HepG2 (cell line): ENCODE results near the gene RNGTT. TPM values are rescaled to one million over a fixed set of nuclear protein-coding genes. Genes with fewer than 3 reads are reported as not detected.

Experiments
- ARID2 ChIP-seq: sonication (generic); formaldehyde crosslinking; IDR thresholded peaks from 2 replicates; pipeline ENCODE4 v1.8.1; 2022; ENCODE audit warnings: mild to moderate bottlenecking, missing genetic modification reagents, borderline replicate concordance
- ATRX ChIP-seq: sonication (generic); formaldehyde crosslinking; IDR thresholded peaks from 2 replicates; pipeline ENCODE4 v1.4.0; 2020; ENCODE audit warnings: missing genetic modification reagents, borderline replicate concordance
- EP300 ChIP-seq, 3 experiments: sonication (generic) in 1 of 3; formaldehyde crosslinking in 1 of 3; IDR thresholded peaks; 2 replicates each; pipeline versions ENCODE4 v1.5.1 to v1.6.1; 2011 to 2020; ENCODE audit warnings: low read depth in 2 of 3, low read length in 2 of 3, borderline replicate concordance in 1 of 3, improper control_type of control experiment in 1 of 3, mild to moderate bottlenecking in 1 of 3, missing genetic modification reagents in 1 of 3, moderate library complexity in 1 of 3
- HDAC6 ChIP-seq: fragments of 200-600 bp; sonication (generic); IDR thresholded peaks from 2 replicates; pipeline ENCODE4 v1.7.0; 2017; ENCODE audit warnings: mild to moderate bottlenecking, antibody characterized with exemption, low read length, low read depth
- HOXA9 ChIP-seq: sonication (generic); formaldehyde crosslinking; IDR thresholded peaks from 2 replicates; pipeline ENCODE4 v1.8.1; 2022; ENCODE audit warnings: missing genetic modification reagents, mild to moderate bottlenecking, moderate library complexity, borderline replicate concordance
- KLF13 ChIP-seq: sonication (generic); formaldehyde crosslinking; IDR thresholded peaks from 2 replicates; pipeline ENCODE4 v1.4.0; 2020; ENCODE audit warnings: mild to moderate bottlenecking, missing genetic modification reagents
- KLF16 ChIP-seq, 2 experiments: sonication (generic) in 1 of 2; formaldehyde crosslinking in 1 of 2; IDR thresholded peaks; 2 replicates each; pipeline versions ENCODE4 v1.6.1 to v1.8.0; 2016 to 2023; ENCODE audit warnings: missing genetic modification reagents in 2 of 2, missing compliant biosample characterization in 1 of 2
- MTA3 ChIP-seq: sonication (generic); formaldehyde crosslinking; IDR thresholded peaks from 2 replicates; pipeline ENCODE4 v1.4.0; 2020; ENCODE audit warnings: missing genetic modification reagents
- NRL ChIP-seq: sonication (generic); formaldehyde crosslinking; IDR thresholded peaks from 2 replicates; pipeline ENCODE4 v1.5.0; 2020; ENCODE audit warnings: missing genetic modification reagents, mild to moderate bottlenecking, moderate library complexity, borderline replicate concordance
- PATZ1 ChIP-seq: sonication (generic); formaldehyde crosslinking; IDR thresholded peaks from 2 replicates; pipeline ENCODE4 v1.4.0; 2020; ENCODE audit warnings: missing genetic modification reagents
- PCBP2 ChIP-seq: fragments of 200-400 bp; formaldehyde crosslinking; optimal IDR thresholded peaks from 2 replicates; pipeline ENCODE3; 2018; ENCODE audit warnings: low read length, low read depth; ENCODE audit not compliant: poor library complexity, severe bottlenecking
- PRPF4 ChIP-seq: fragments of 200-400 bp; formaldehyde crosslinking; IDR thresholded peaks from 2 replicates; pipeline ENCODE4 v1.6.1; 2016; ENCODE audit warnings: low read length, low read depth; ENCODE audit not compliant: poor library complexity, severe bottlenecking
- SKI ChIP-seq: fragments of 450-650 bp; IDR thresholded peaks from one replicate; pipeline ENCODE4 v1.6.1; 2018; ENCODE audit warnings: mild to moderate bottlenecking; ENCODE audit not compliant: partially characterized antibody
- SRSF4 ChIP-seq: fragments of 200-400 bp; formaldehyde crosslinking; IDR thresholded peaks from one replicate; pipeline ENCODE4 v1.6.1; 2018; ENCODE audit warnings: mild to moderate bottlenecking, low read depth, low read length, moderate library complexity; ENCODE audit not compliant: poor library complexity, severe bottlenecking
- ZNF224 ChIP-seq: sonication (generic); formaldehyde crosslinking; IDR thresholded peaks from 2 replicates; pipeline ENCODE4 v1.5.0; 2020; ENCODE audit warnings: mild to moderate bottlenecking, missing genetic modification reagents
- ZNF235 ChIP-seq: sonication (generic); formaldehyde crosslinking; IDR thresholded peaks from 2 replicates; pipeline ENCODE4 v1.8.1; 2023; ENCODE audit warnings: mild to moderate bottlenecking, missing genetic modification reagents, borderline replicate concordance
- ZNF276 ChIP-seq: sonication (generic); formaldehyde crosslinking; IDR thresholded peaks from 2 replicates; pipeline ENCODE4 v1.4.0; 2020; ENCODE audit warnings: mild to moderate bottlenecking, low read depth, missing genetic modification reagents
- ZNF34 ChIP-seq: sonication (generic); formaldehyde crosslinking; IDR thresholded peaks from 2 replicates; pipeline ENCODE4 v1.4.0; 2020; ENCODE audit warnings: mild to moderate bottlenecking, missing genetic modification reagents, borderline replicate concordance
- ZNF773 ChIP-seq: sonication (generic); formaldehyde crosslinking; IDR thresholded peaks from 2 replicates; pipeline ENCODE4 v1.4.0; 2020; ENCODE audit warnings: missing genetic modification reagents, borderline replicate concordance
- ZNF784 ChIP-seq: sonication (generic); formaldehyde crosslinking; IDR thresholded peaks from 2 replicates; pipeline ENCODE4 v1.5.1; 2020; ENCODE audit warnings: missing genetic modification reagents, mild to moderate bottlenecking, borderline replicate concordance
- ZNF788 ChIP-seq: sonication (generic); formaldehyde crosslinking; IDR thresholded peaks from 2 replicates; pipeline ENCODE4 v1.5.0; 2020; ENCODE audit warnings: mild to moderate bottlenecking, missing genetic modification reagents, borderline replicate concordance
- ZNF816 ChIP-seq: sonication (generic); formaldehyde crosslinking; IDR thresholded peaks from 2 replicates; pipeline ENCODE4 v1.8.0; 2022; ENCODE audit warnings: missing genetic modification reagents, mild to moderate bottlenecking, borderline replicate concordance
- ZZZ3 ChIP-seq: sonication (generic); formaldehyde crosslinking; IDR thresholded peaks from 2 replicates; pipeline ENCODE4 v1.4.0; 2020; ENCODE audit warnings: missing genetic modification reagents, mild to moderate bottlenecking, borderline replicate concordance
- polyA plus RNA-seq, 8 experiments: library from polyadenylated mRNA; depleted of rRNA in 3 of 8; stranded (reverse) in 7 of 8; unstranded in 1 of 8; fragments of >200 nt; fragmentation: Illumina TruSeq in 4 of 8; extraction: Trizol in 4 of 8; gene quantifications; 2 replicates each; pipeline versions ENCODE4 v1.2.1 to v1.2.3, GENCODE V29; 2011 to 2016; ENCODE audit warnings: low read depth in 4 of 8, missing spikeins in 1 of 8, mixed read lengths in 1 of 8; ENCODE audit not compliant: insufficient read depth in 1 of 8
- total RNA-seq, 5 experiments: library from RNA; depleted of rRNA; stranded (reverse); fragments of >200 nt; fragmentation: Illumina TruSeq; extraction: Trizol; gene quantifications; 2 replicates each; pipeline ENCODE4 v1.2.3, GENCODE V29; 2016; ENCODE audit warnings: low read depth in 1 of 5

Gene RNGTT
- total and polyA plus RNA-seq, 2 of the 13 experiments (the other 11 are each of a cell fraction or from before 2014, with no cell fraction given) = 6.0 to 22.6 TPM

- no peak for TF ChIP-seq ZZZ3 (CRISPR knock-in tag)
- TF ChIP-seq KLF16 (CRISPR knock-in tag; IDR thresholded peaks at IDR 0.05) = peak in 1 of 2 experiments; percentile 26; a peak in 1 of 4 replicates
- TF ChIP-seq ATRX (CRISPR knock-in tag) = no peak
- no peak for TF ChIP-seq SKI
- TF ChIP-seq HOXA9 (CRISPR knock-in tag) = no peak
- no peak for TF ChIP-seq MTA3 (CRISPR knock-in tag)
- no peak for TF ChIP-seq ZNF235 (CRISPR knock-in tag)
- no peak for TF ChIP-seq ZNF816 (CRISPR knock-in tag)
- no peak for TF ChIP-seq SRSF4
- no peak for TF ChIP-seq ZNF788
- TF ChIP-seq ZNF276 (CRISPR knock-in tag) = no peak
- no peak for TF ChIP-seq PCBP2
- TF ChIP-seq ZNF224 = no peak
- TF ChIP-seq KLF13 (CRISPR knock-in tag) = no peak
- TF ChIP-seq ZNF773 = no peak
- TF ChIP-seq EP300 (IDR thresholded peaks at IDR 0.05; ENCODE audit: low read depth in 2 of 2, low read length in 2 of 2) = peak in 1 of 2 experiments; percentile 95; a peak in 2 of 4 replicates
- TF ChIP-seq EP300 (CRISPR knock-in tag; IDR thresholded peaks at IDR 0.05; ENCODE audit: borderline replicate concordance) = peak; percentile 77
- no peak for TF ChIP-seq HDAC6
- no peak for TF ChIP-seq NRL (CRISPR knock-in tag)
- no peak for TF ChIP-seq ZNF34 (CRISPR knock-in tag)
- TF ChIP-seq PATZ1 = peak; percentile 41; the same call in 1 of the 2 replicates
- TF ChIP-seq PRPF4 = no peak
- 0 out of 2 replicates have a peak, but pooled peaks have one; percentile 63 for TF ChIP-seq ZNF784 (CRISPR knock-in tag)
- no peak for TF ChIP-seq ARID2 (CRISPR knock-in tag)
These were observed 9.3 kb upstream of the RNGTT start (continued) for GRCh38 chr6:88972504-88973423.
